HG02973 (cell line): ENCODE results near the gene CRTAC1.
"Not testable (repeated sequence)": the region's sequence is repeated elsewhere in the genome, so short reads cannot be mapped to it uniquely, and the experiment has no call there.

ENCODE experiments used
- ATAC-seq: cut with Tn5 transposase; IDR thresholded peaks from one replicate; pipeline ENCODE4 v1.9.1; 2021; ENCODE audit warnings: moderate library complexity; ENCODE audit not compliant: unreplicated experiment

Gene CRTAC1

GRCh38 chr10:97849103-97849686 is 181.2 kb downstream of the CRTAC1 start:
- ATAC-seq: no peak

GRCh38 chr10:97844678-97845077 is 185.7 kb downstream of the CRTAC1 start:
- no peak for ATAC-seq

GRCh38 chr10:97843972-97844371 is 186.4 kb downstream of the CRTAC1 start:
- ATAC-seq: not testable (repeated sequence)

GRCh38 chr10:97843281-97843671 is 187.1 kb downstream of the CRTAC1 start:
- ATAC-seq: no peak

GRCh38 chr10:97842656-97843280 is 187.7 kb downstream of the CRTAC1 start:
- no peak for ATAC-seq

GRCh38 chr10:97842114-97842513 is 188.3 kb downstream of the CRTAC1 start:
- ATAC-seq: not testable (repeated sequence)

GRCh38 chr10:97841166-97841565 is 189.3 kb downstream of the CRTAC1 start:
- not testable (repeated sequence) for ATAC-seq

- no peak for ATAC-seq
These were observed 192.3 kb downstream of the CRTAC1 start for GRCh38 chr10:97838091-97838490.

GRCh38 chr10:97836446-97836845 is 194.0 kb downstream of the CRTAC1 start:
- ATAC-seq: no peak

GRCh38 chr10:97831259-97831658 is 199.2 kb downstream of the CRTAC1 start:
- no peak for ATAC-seq

- no peak for ATAC-seq
These were observed 200.4 kb downstream of the CRTAC1 start for GRCh38 chr10:97830064-97830463.

GRCh38 chr10:97828721-97829120 is 201.7 kb downstream of the CRTAC1 start:
- no peak for ATAC-seq

GRCh38 chr10:97827702-97828291 is 202.6 kb downstream of the CRTAC1 start:
- ATAC-seq: no peak

GRCh38 chr10:97826892-97827291 is 203.5 kb downstream of the CRTAC1 start:
- ATAC-seq: no peak

GRCh38 chr10:97825020-97825760 is 205.2 kb downstream of the CRTAC1 start:
- ATAC-seq: no peak

GRCh38 chr10:97823734-97824133 is 206.7 kb downstream of the CRTAC1 start:
- no peak for ATAC-seq

- ATAC-seq: no peak
These were observed 208.1 kb downstream of the CRTAC1 start for GRCh38 chr10:97822261-97822687.

GRCh38 chr10:97821308-97822038 is 208.9 kb downstream of the CRTAC1 start:
- ATAC-seq: no peak

GRCh38 chr10:97820096-97820704 is 210.2 kb downstream of the CRTAC1 start:
- no peak for ATAC-seq

- ATAC-seq: no peak
These were observed 211.8 kb downstream of the CRTAC1 start for GRCh38 chr10:97818572-97818971.

GRCh38 chr10:97816609-97817008 is 213.8 kb downstream of the CRTAC1 start:
- ATAC-seq: no peak
